ENCODE results near the gene NACC1.

GRCh38 chr19:13073263-13073662, 44.8 kb upstream of the NACC1 start:
- TF ChIP-seq POLR2A (IDR thresholded peaks at IDR 0.05; ENCODE audit: low read length) (no peak), GATA1 (IDR thresholded peaks at IDR 0.05; ENCODE audit: low read depth, low read length) (no peak)
